Measurements from ENCODE around the gene UBL7. TPM values are rescaled to one million over a fixed set of nuclear protein-coding genes. Genes with fewer than 3 reads are reported as not detected.
A peak's percentile ranks its signal among the peaks of the same experiment; 100 is the strongest.

UBL7 gene
- total RNA-seq, 1 donor from 2014 or later = 79.9 TPM

DNA sequence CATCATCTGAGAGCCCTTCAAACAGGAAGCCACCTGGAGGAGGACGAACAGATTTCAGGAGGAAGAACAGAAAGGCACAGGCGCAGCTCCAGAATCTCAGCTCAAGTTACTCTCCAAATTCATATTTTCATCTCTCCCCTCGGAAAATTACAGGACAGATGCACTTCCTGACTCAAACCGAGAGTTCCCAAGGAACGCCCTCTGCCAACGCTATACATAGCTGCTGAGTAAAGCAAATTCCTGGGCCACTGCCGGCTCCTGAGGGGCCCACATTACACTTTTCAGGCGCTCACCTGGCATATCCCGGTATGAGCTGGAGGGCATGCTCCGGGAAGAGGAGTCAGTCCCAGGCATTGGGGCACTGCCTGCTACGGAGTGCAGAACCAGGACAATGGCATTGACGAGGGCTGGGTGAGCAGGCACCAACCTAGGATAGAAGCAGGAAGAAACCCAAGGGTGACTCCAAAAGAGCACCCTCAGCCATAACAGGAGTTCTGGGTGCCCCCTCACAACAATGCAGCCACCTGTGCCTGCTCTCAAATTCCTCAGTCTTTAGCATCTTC is 11.2 kb downstream of the UBL7 start:
- no peak overlapping the region for H3K4me3 Mint-ChIP-seq (ENCODE audit: unreplicated experiment)
- peaks cover 44% of the 10 kb centered on the region for H3K36me3 Mint-ChIP-seq (ENCODE audit: low read depth, unreplicated experiment)
- H3K27me3 Mint-ChIP-seq (ENCODE audit: unreplicated experiment) = peaks cover 2% of the 10 kb centered on the region
- H3K4me1 Mint-ChIP-seq (ENCODE audit: unreplicated experiment) = peaks cover 41% of the 10 kb centered on the region
- no peak for DNase-seq (ENCODE audit: low spot score)
- H3K27ac Mint-ChIP-seq (ENCODE audit: unreplicated experiment) = no peak overlapping the region
- no peaks in the 10 kb centered on the region for H3K9me3 Mint-ChIP-seq (ENCODE audit: unreplicated experiment)
- TF ChIP-seq, protein P1, sequence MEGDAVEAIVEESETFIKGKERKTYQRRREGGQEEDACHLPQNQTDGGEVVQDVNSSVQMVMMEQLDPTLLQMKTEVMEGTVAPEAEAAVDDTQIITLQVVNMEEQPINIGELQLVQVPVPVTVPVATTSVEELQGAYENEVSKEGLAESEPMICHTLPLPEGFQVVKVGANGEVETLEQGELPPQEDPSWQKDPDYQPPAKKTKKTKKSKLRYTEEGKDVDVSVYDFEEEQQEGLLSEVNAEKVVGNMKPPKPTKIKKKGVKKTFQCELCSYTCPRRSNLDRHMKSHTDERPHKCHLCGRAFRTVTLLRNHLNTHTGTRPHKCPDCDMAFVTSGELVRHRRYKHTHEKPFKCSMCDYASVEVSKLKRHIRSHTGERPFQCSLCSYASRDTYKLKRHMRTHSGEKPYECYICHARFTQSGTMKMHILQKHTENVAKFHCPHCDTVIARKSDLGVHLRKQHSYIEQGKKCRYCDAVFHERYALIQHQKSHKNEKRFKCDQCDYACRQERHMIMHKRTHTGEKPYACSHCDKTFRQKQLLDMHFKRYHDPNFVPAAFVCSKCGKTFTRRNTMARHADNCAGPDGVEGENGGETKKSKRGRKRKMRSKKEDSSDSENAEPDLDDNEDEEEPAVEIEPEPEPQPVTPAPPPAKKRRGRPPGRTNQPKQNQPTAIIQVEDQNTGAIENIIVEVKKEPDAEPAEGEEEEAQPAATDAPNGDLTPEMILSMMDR (IDR thresholded peaks at IDR 0.05; ENCODE audit: unreplicated experiment) = no peak

DNA sequence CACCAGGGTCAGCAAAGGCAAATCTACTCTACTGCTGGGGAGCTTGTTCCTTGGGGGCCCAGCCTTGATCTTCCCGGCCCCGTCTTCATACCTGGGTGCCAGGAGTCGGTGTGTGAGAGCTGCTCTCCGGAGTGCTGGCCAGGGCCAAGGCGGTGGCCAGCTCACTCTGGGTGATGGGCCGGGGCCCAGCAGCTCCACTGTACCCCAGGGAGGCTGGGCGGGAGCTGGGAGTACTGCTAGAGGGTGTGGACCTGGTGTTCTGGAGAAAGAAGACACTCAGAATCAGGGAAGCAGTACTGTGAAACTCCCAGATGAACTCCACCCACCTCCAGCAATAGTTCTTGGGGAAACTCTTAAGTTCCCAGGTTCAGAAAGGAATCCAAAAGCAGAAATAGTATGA is 11.9 kb downstream of the UBL7 start:
- Mint-ChIP-seq H3K4me3 (ENCODE audit: unreplicated experiment) (peak overlapping the region; percentile 24), H3K36me3 (ENCODE audit: low read depth, unreplicated experiment) (peaks cover 48% of the 10 kb centered on the region)

GRCh38 chr15:74445816-74446763 is 14.9 kb downstream of the UBL7 start:
- H3K36me3 Mint-ChIP-seq (ENCODE audit: low read depth, unreplicated experiment) = peaks cover 40% of the 10 kb centered on the region
- H3K4me3 Mint-ChIP-seq (ENCODE audit: unreplicated experiment) = no peak overlapping the region
- H3K9me3 Mint-ChIP-seq (ENCODE audit: unreplicated experiment) = no peaks in the 10 kb centered on the region
- TF ChIP-seq, protein P1 (IDR thresholded peaks at IDR 0.05; ENCODE audit: unreplicated experiment) = no peak
- no peak for DNase-seq (ENCODE audit: low spot score)
- peaks cover 41% of the 10 kb centered on the region for H3K4me1 Mint-ChIP-seq (ENCODE audit: unreplicated experiment)
- H3K27me3 Mint-ChIP-seq (ENCODE audit: unreplicated experiment) = peaks cover 7% of the 10 kb centered on the region
- no peak overlapping the region for H3K27ac Mint-ChIP-seq (ENCODE audit: unreplicated experiment)

More for the DNA sequence above, 11.9 kb downstream of the UBL7 start:
- Mint-ChIP-seq H3K4me1 (ENCODE audit: unreplicated experiment) (peaks cover 41% of the 10 kb centered on the region), H3K9me3 (ENCODE audit: unreplicated experiment) (no peaks in the 10 kb centered on the region), H3K27ac (ENCODE audit: unreplicated experiment) (no peak overlapping the region), H3K27me3 (ENCODE audit: unreplicated experiment) (peaks cover 2% of the 10 kb centered on the region)
- TF ChIP-seq, protein P1 (IDR thresholded peaks at IDR 0.05; ENCODE audit: unreplicated experiment) = no peak
- DNase-seq (ENCODE audit: low spot score) = no peak

GRCh38 chr15:74444106-74445062 is 16.6 kb downstream of the UBL7 start:
- Mint-ChIP-seq H3K4me3 (ENCODE audit: unreplicated experiment) (peak overlapping the region; percentile 63), H3K36me3 (ENCODE audit: low read depth, unreplicated experiment) (peaks cover 28% of the 10 kb centered on the region), H3K9me3 (ENCODE audit: unreplicated experiment) (no peaks in the 10 kb centered on the region), H3K27ac (ENCODE audit: unreplicated experiment) (peak overlapping the region; percentile 82), H3K4me1 (ENCODE audit: unreplicated experiment) (peaks cover 45% of the 10 kb centered on the region), H3K27me3 (ENCODE audit: unreplicated experiment) (peaks cover 5% of the 10 kb centered on the region)
- no peak for DNase-seq (ENCODE audit: low spot score)
- TF ChIP-seq, protein P1 (IDR thresholded peaks at IDR 0.05; ENCODE audit: unreplicated experiment) = no peak

All from endothelial cell (in vitro differentiated cells).